Mesenchymal stem cell (in vitro differentiated cells and primary cell): ENCODE results near the gene FRMD4A.

Source experiments
- DNase-seq: peaks from one replicate; pipeline ENCODE4 v3.0.0-alpha.2; 2013
- H2AFZ ChIP-seq: one replicate; pipeline ENCODE4 v1.6.1; 2013; ENCODE audit warnings: low read depth, mild to moderate bottlenecking, control low read depth, inconsistent platforms, low read length, moderate library complexity
- H2AK5ac ChIP-seq: 2 replicates; pipeline ENCODE4 v1.6.1; 2013; ENCODE audit warnings: low read length, moderate library complexity, mild to moderate bottlenecking, inconsistent platforms; ENCODE audit not compliant: severe bottlenecking
- H2BK120ac ChIP-seq: one replicate; pipeline ENCODE4 v1.6.1; 2013; ENCODE audit warnings: low read depth, mild to moderate bottlenecking, inconsistent platforms, low read length, moderate library complexity
- H2BK12ac ChIP-seq, 2 experiments: one replicate each; pipeline ENCODE4 v1.6.1; 2013; ENCODE audit warnings: inconsistent platforms in 2 of 2, low read length in 2 of 2, mild to moderate bottlenecking in 2 of 2, moderate library complexity in 2 of 2, control low read depth in 1 of 2
- H2BK15ac ChIP-seq: one replicate; pipeline ENCODE4 v1.6.1; 2013; ENCODE audit warnings: mild to moderate bottlenecking, low read depth, inconsistent platforms; ENCODE audit not compliant: poor library complexity, severe bottlenecking
- H2BK5ac ChIP-seq: 2 replicates; pipeline ENCODE4 v1.6.1; 2013; ENCODE audit warnings: low read depth, mild to moderate bottlenecking, low read length, control low read depth, inconsistent platforms; ENCODE audit not compliant: poor library complexity, severe bottlenecking
- H3K14ac ChIP-seq, 2 experiments: one replicate each; pipeline ENCODE4 v1.6.1; 2013; ENCODE audit warnings: inconsistent platforms in 2 of 2, low read length in 2 of 2, control low read depth in 1 of 2, mild to moderate bottlenecking in 1 of 2, moderate library complexity in 1 of 2
- H3K18ac ChIP-seq, 2 experiments: one replicate each; pipeline ENCODE4 v1.6.1; 2013; ENCODE audit warnings: inconsistent platforms in 2 of 2, low read length in 2 of 2, control low read depth in 1 of 2, low read depth in 1 of 2, mild to moderate bottlenecking in 1 of 2
- H3K23ac ChIP-seq, 2 experiments: one replicate each; pipeline ENCODE4 v1.6.1; 2013; ENCODE audit warnings: inconsistent platforms in 2 of 2, low read length in 2 of 2, mild to moderate bottlenecking in 2 of 2, moderate library complexity in 2 of 2, control low read depth in 1 of 2
- H3K27ac ChIP-seq: 2 replicates; pipeline ENCODE4 v1.5.1; 2013; ENCODE audit warnings: mild to moderate bottlenecking, moderate library complexity, low read length, control low read depth, inconsistent platforms; ENCODE audit not compliant: poor library complexity, severe bottlenecking
- H3K27me3 ChIP-seq, 2 experiments: 2 replicates each; pipeline versions ENCODE4 v1.6.1 to v1.7.0; 2013; ENCODE audit warnings: low read length in 2 of 2, mild to moderate bottlenecking in 2 of 2, moderate library complexity in 2 of 2, control low read depth in 1 of 2, inconsistent platforms in 1 of 2; ENCODE audit not compliant: control insufficient read depth in 1 of 2, insufficient read depth in 1 of 2
- H3K36me3 ChIP-seq, 2 experiments: 2 replicates each; pipeline versions ENCODE4 v1.6.1 to v1.7.0; 2013; ENCODE audit warnings: low read length in 2 of 2, control low read depth in 1 of 2, inconsistent platforms in 1 of 2, low read depth in 1 of 2, mild to moderate bottlenecking in 1 of 2; ENCODE audit not compliant: insufficient read depth in 2 of 2, control insufficient read depth in 1 of 2
- H3K4ac ChIP-seq, 2 experiments: one replicate each; pipeline ENCODE4 v1.6.1; 2013; ENCODE audit warnings: inconsistent platforms in 2 of 2, low read length in 2 of 2, mild to moderate bottlenecking in 2 of 2, moderate library complexity in 2 of 2, control low read depth in 1 of 2, low read depth in 1 of 2
- H3K4me1 ChIP-seq: 2 replicates; pipeline ENCODE4 v1.6.1; 2013; ENCODE audit warnings: low read depth, low read length, control low read depth; ENCODE audit not compliant: control insufficient read depth, insufficient read depth
- H3K4me2 ChIP-seq: 2 replicates; pipeline ENCODE4 v1.6.1; 2013; ENCODE audit warnings: low read length, mild to moderate bottlenecking, inconsistent platforms; ENCODE audit not compliant: poor library complexity, severe bottlenecking
- H3K4me3 ChIP-seq, 2 experiments: 2 replicates each; pipeline versions ENCODE4 v1.5.1 to v1.7.0; 2013; ENCODE audit warnings: low read length in 2 of 2, mild to moderate bottlenecking in 2 of 2, control low read depth in 1 of 2, low read depth in 1 of 2; ENCODE audit not compliant: insufficient read depth in 1 of 2
- H3K79me1 ChIP-seq: replicated peaks from 2 replicates; pipeline ENCODE4 v1.6.1; 2013; ENCODE audit warnings: mild to moderate bottlenecking, control low read depth, low read length, inconsistent platforms; ENCODE audit not compliant: poor library complexity, severe bottlenecking
- H3K9ac ChIP-seq: 2 replicates; pipeline ENCODE4 v1.7.0; 2013; ENCODE audit warnings: mild to moderate bottlenecking, low read length, moderate library complexity
- H3K9me3 ChIP-seq: 2 replicates; pipeline ENCODE4 v1.7.0; 2013; ENCODE audit warnings: mild to moderate bottlenecking, low read length; ENCODE audit not compliant: control insufficient read depth
- H4K8ac ChIP-seq: one replicate; pipeline ENCODE4 v1.6.1; 2013; ENCODE audit warnings: inconsistent platforms, mild to moderate bottlenecking, low read length, moderate library complexity
- H4K91ac ChIP-seq: one replicate; pipeline ENCODE4 v1.6.1; 2013; ENCODE audit warnings: mild to moderate bottlenecking, low read length, inconsistent platforms
- WGBS: methylation state at CpG from one replicate; pipeline ENCODE4 v1.1.7; 2013; ENCODE audit warnings: mixed read lengths; 5-methylcytosine and 5-hydroxymethylcytosine counted together

Gene FRMD4A

GRCh38 chr10:14253079-14253478 lies 77.6 kb downstream of the FRMD4A start:
- Histone ChIP-seq H3K23ac (no peak overlapping the region), H3K14ac (no peak overlapping the region), H2BK5ac (no peak overlapping the region), H3K4me3 (no peak overlapping the region), H2BK15ac (no peak overlapping the region), H3K4ac (no peak overlapping the region), H3K9ac (no peak overlapping the region), H3K9me3 (peaks cover 10% of the 10 kb centered on the region), H3K36me3 (no peaks in the 10 kb centered on the region), H4K91ac (no peak overlapping the region), H3K4me1 (peaks cover 4% of the 10 kb centered on the region), H2BK120ac (no peak overlapping the region), H2AFZ (no peak overlapping the region), H2AK5ac (no peak overlapping the region), H3K79me1 (no peaks in the 10 kb centered on the region), H4K8ac (no peak overlapping the region), H3K27me3 (peaks cover 16 to 27% of the 10 kb centered on the region in 2 experiments), H3K4me2 (no peak overlapping the region), H3K27ac (no peak overlapping the region), H2BK12ac (no peak overlapping the region), H3K18ac (no peak overlapping the region)
- no peak for DNase-seq
- 60% methylated on average over 1 of the region's 3 CpGs for WGBS

DNA sequence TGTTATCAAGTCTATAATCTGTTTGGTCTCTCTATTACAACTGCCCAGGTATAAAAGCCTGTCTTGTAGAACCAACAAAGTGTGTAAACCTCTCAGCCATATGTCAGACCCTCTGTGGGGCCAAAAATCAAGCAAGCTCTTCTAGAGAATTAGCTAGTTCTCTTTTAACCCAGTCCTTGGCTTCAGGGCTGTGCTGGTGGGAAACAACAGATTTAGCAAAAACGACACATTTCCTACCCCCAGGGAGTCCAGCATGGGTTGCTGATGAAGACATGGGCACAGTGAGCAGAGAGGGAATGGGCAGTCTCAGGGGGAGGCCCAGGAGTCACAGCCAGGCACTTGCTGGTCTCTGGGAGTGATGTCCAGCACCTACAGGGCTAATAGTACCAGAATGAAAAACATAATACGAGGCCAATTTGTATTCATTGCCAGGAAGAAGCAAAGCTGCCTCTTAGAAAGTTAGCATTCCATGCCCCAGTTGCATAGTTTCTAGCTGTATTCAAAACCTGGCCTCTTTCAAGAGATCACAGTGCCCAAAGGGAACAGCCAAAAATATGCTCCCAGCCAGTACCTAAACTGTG lies 80.1 kb downstream of the FRMD4A start:
- H3K4ac ChIP-seq: no peak overlapping the region
- DNase-seq: no peak
- H3K14ac ChIP-seq: no peak overlapping the region
- no peak overlapping the region for H2BK12ac ChIP-seq
- H2AFZ ChIP-seq: no peak overlapping the region
- no peaks in the 10 kb centered on the region for H3K4me1 ChIP-seq
- H3K9ac ChIP-seq: no peak overlapping the region
- no peaks in the 10 kb centered on the region for H3K79me1 ChIP-seq
- peaks cover 31 to 37% of the 10 kb centered on the region in 2 experiments for H3K27me3 ChIP-seq
- no peak overlapping the region for H2BK5ac ChIP-seq
- no peak overlapping the region for H4K91ac ChIP-seq
- no peak overlapping the region for H3K18ac ChIP-seq
- no peak overlapping the region for H3K23ac ChIP-seq
- no peak overlapping the region for H3K4me3 ChIP-seq
- no peak overlapping the region for H2BK15ac ChIP-seq
- 89% methylated on average over 2 of the region's 2 CpGs for WGBS
- H3K27ac ChIP-seq: no peak overlapping the region
- no peaks in the 10 kb centered on the region for H3K36me3 ChIP-seq
- H4K8ac ChIP-seq: no peak overlapping the region
- H3K4me2 ChIP-seq: no peak overlapping the region
- no peak overlapping the region for H2AK5ac ChIP-seq
- H2BK120ac ChIP-seq: no peak overlapping the region
- peaks cover 10% of the 10 kb centered on the region for H3K9me3 ChIP-seq

GRCh38 chr10:14247377-14248116 lies 83.2 kb downstream of the FRMD4A start:
- no peak overlapping the region for H3K23ac ChIP-seq
- H3K9ac ChIP-seq: no peak overlapping the region
- no peak overlapping the region for H3K27ac ChIP-seq
- H3K14ac ChIP-seq: no peak overlapping the region
- H4K8ac ChIP-seq: no peak overlapping the region
- H3K4ac ChIP-seq: no peak overlapping the region
- 91% methylated on average over 9 of the region's 9 CpGs for WGBS
- no peaks in the 10 kb centered on the region for H3K36me3 ChIP-seq
- no peak overlapping the region for H2AFZ ChIP-seq
- H3K79me1 ChIP-seq: no peaks in the 10 kb centered on the region
- H3K18ac ChIP-seq: no peak overlapping the region
- H2BK5ac ChIP-seq: no peak overlapping the region
- H2BK12ac ChIP-seq: no peak overlapping the region
- peaks cover 4% of the 10 kb centered on the region for H3K4me1 ChIP-seq
- H3K9me3 ChIP-seq: peaks cover 10% of the 10 kb centered on the region
- no peak overlapping the region for H2AK5ac ChIP-seq
- H2BK120ac ChIP-seq: no peak overlapping the region
- H2BK15ac ChIP-seq: no peak overlapping the region
- no peak overlapping the region for H3K4me2 ChIP-seq
- H3K4me3 ChIP-seq: no peak overlapping the region
- H3K27me3 ChIP-seq: peaks cover 15 to 18% of the 10 kb centered on the region in 2 experiments
- no peak for DNase-seq
- no peak overlapping the region for H4K91ac ChIP-seq

- WGBS: 12% methylated on average over 3 of the region's 3 CpGs
- no peak overlapping the region for H2BK120ac ChIP-seq
Measured at GRCh38 chr10:14244801-14245211, 85.9 kb downstream of the FRMD4A start.

More at GRCh38 chr10:14244801-14245211, 85.9 kb downstream of the FRMD4A start:
- Histone ChIP-seq H3K14ac (no peak overlapping the region), H3K36me3 (no peaks in the 10 kb centered on the region), H2BK5ac (no peak overlapping the region), H3K27ac (no peak overlapping the region), H3K18ac (no peak overlapping the region), H4K91ac (no peak overlapping the region), H3K4me1 (peaks cover 4% of the 10 kb centered on the region), H3K9ac (no peak overlapping the region), H3K27me3 (peaks cover 15 to 41% of the 10 kb centered on the region in 2 experiments), H2AK5ac (no peak overlapping the region), H2BK12ac (no peak overlapping the region), H3K4me2 (no peak overlapping the region), H2BK15ac (no peak overlapping the region), H3K23ac (no peak overlapping the region), H3K4ac (no peak overlapping the region), H4K8ac (no peak overlapping the region), H3K9me3 (no peaks in the 10 kb centered on the region), H3K79me1 (no peaks in the 10 kb centered on the region), H3K4me3 (no peak overlapping the region), H2AFZ (no peak overlapping the region)
- peak; percentile 41 for DNase-seq
